GM12891 (cell line): Measurements from ENCODE around the gene MORF4L1.

ENCODE experiments used
- POLR2A ChIP-seq: IDR thresholded peaks from 2 replicates; pipeline ENCODE4 v1.6.1; 2011; ENCODE audit warnings: low read depth, low read length, control low read depth
- POLR2AphosphoS5 ChIP-seq: IDR thresholded peaks from 2 replicates; pipeline ENCODE4 v1.6.1; 2011; ENCODE audit warnings: low read depth, low read length, control low read depth

DNA sequence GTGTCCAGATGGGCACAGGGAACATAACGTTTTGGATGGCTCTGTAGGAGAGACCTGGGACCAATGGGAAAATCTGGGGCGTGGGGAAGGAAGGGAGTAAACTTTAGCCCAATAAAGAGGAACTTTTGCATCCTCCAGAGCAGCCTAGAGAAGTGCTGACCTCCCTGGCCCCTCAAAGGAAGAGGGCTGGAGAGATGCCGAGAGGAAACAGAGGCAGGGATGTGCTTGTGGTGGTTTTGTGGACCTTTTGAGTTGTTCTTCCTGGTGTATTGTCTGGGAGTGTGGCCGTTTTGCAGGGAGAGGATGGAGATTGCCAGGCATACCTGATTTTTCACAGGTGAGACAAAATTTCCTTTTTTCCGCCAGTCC, 61.9 kb downstream of the MORF4L1 start:
- no peak for TF ChIP-seq POLR2AphosphoS5
- TF ChIP-seq POLR2A, result no peak
